CD14-positive monocyte (primary cell): ENCODE measurements around the gene ARHGEF40. TPM values are rescaled to one million over a fixed set of nuclear protein-coding genes. Genes with fewer than 3 reads are reported as not detected.

Experiments used
- DNase-seq, 3 donors: peaks; one replicate each; pipeline ENCODE4 v3.0.0-alpha.2; 2011 to 2022
- H2AFZ ChIP-seq: 2 replicates; pipeline ENCODE4 v1.6.0; 2012; ENCODE audit warnings: mild to moderate bottlenecking, low read depth, low read length, inconsistent platforms; ENCODE audit not compliant: insufficient read depth, poor library complexity, severe bottlenecking
- H3K27ac ChIP-seq, 2 donors: 1 replicate in 1 of 2; 2 replicates in 1 of 2; pipeline ENCODE4 v1.5.1; 2012 to 2013; ENCODE audit warnings: low read length in 2 of 2, control low read depth in 1 of 2, inconsistent platforms in 1 of 2, low read depth in 1 of 2, mild to moderate bottlenecking in 1 of 2
- H3K27me3 ChIP-seq, 2 donors: one replicate each; pipeline versions ENCODE4 v1.6.0 to v1.6.1; 2011 to 2013; ENCODE audit warnings: low read length in 2 of 2; ENCODE audit not compliant: control insufficient read depth in 2 of 2, insufficient read depth in 2 of 2
- H3K36me3 ChIP-seq, 2 donors: replicated peaks in 1 of 2; 1 replicate in 1 of 2; 2 replicates in 1 of 2; pipeline versions ENCODE4 v1.5.1 to v1.6.1; 2012 to 2013; ENCODE audit warnings: low read length in 2 of 2, control low read depth in 1 of 2, inconsistent platforms in 1 of 2, mild to moderate bottlenecking in 1 of 2; ENCODE audit not compliant: insufficient read depth in 2 of 2, control insufficient read depth in 1 of 2
- H3K4me1 ChIP-seq, 2 donors: 1 replicate in 1 of 2; 2 replicates in 1 of 2; pipeline versions ENCODE4 v1.5.1 to v1.6.1; 2012 to 2013; ENCODE audit warnings: low read length in 2 of 2, control low read depth in 1 of 2, inconsistent platforms in 1 of 2, mild to moderate bottlenecking in 1 of 2, moderate library complexity in 1 of 2; ENCODE audit not compliant: insufficient read depth in 2 of 2, control insufficient read depth in 1 of 2
- H3K4me2 ChIP-seq: replicated peaks from 2 replicates; pipeline ENCODE3; 2012; ENCODE audit warnings: low read length, moderate library complexity, mild to moderate bottlenecking; ENCODE audit not compliant: poor library complexity, severe bottlenecking; ENCODE audit errors: extremely low read depth
- H3K4me3 ChIP-seq, 3 experiments: fragments of 200-600 bp in 1 of 3; sonication (generic) in 1 of 3; replicated peaks in 1 of 3; 1 replicate in 2 of 3; 2 replicates in 1 of 3; pipeline ENCODE4 v1.5.1; 2011 to 2013; ENCODE audit warnings: low read length in 3 of 3, mild to moderate bottlenecking in 3 of 3, control low read depth in 2 of 3, low read depth in 2 of 3, inconsistent platforms in 1 of 3, moderate library complexity in 1 of 3
- H3K79me2 ChIP-seq: 2 replicates; pipeline ENCODE4 v1.6.0; 2012; ENCODE audit warnings: mild to moderate bottlenecking, control low read depth, inconsistent platforms, low read length, moderate library complexity; ENCODE audit not compliant: insufficient read depth
- H3K9ac ChIP-seq: 2 replicates; pipeline ENCODE4 v1.6.0; 2017; ENCODE audit warnings: low read length, mild to moderate bottlenecking; ENCODE audit not compliant: insufficient read depth, poor library complexity, severe bottlenecking
- H3K9me3 ChIP-seq, 2 donors: replicated peaks in 1 of 2; 1 replicate in 1 of 2; 2 replicates in 1 of 2; pipeline versions ENCODE4 v1.5.1 to v1.6.1; 2012 to 2013; ENCODE audit warnings: low read length in 2 of 2, control low read depth in 1 of 2; ENCODE audit not compliant: control insufficient read depth in 1 of 2, insufficient read depth in 1 of 2
- H4K20me1 ChIP-seq: 2 replicates; pipeline ENCODE4 v1.6.0; 2012; ENCODE audit warnings: mild to moderate bottlenecking, low read length, control low read depth, moderate library complexity; ENCODE audit not compliant: insufficient read depth
- H3K27ac Mint-ChIP-seq, 7 donors: one replicate each; pipeline ENCODE4 v1.8.0; 2020; ENCODE audit warnings: mild to moderate bottlenecking in 7 of 7, mixed read lengths in 7 of 7, moderate library complexity in 6 of 7, inconsistent platforms in 2 of 7
- H3K27me3 Mint-ChIP-seq, 3 donors: one replicate each; pipeline ENCODE4 v1.8.0; 2021 to 2022; ENCODE audit warnings: low read depth in 3 of 3, mild to moderate bottlenecking in 3 of 3, mixed read lengths in 3 of 3, moderate library complexity in 3 of 3, inconsistent platforms in 1 of 3
- H3K36me3 Mint-ChIP-seq, 2 donors: one replicate each; pipeline ENCODE4 v1.8.0; 2020; ENCODE audit warnings: mixed read lengths in 2 of 2, inconsistent platforms in 1 of 2, mild to moderate bottlenecking in 1 of 2
- H3K4me1 Mint-ChIP-seq: one replicate; pipeline ENCODE4 v1.8.0; 2020; ENCODE audit warnings: mild to moderate bottlenecking, mixed read lengths
- H3K4me3 Mint-ChIP-seq, 2 donors: one replicate each; pipeline ENCODE4 v1.8.0; 2020; ENCODE audit warnings: mild to moderate bottlenecking in 2 of 2, mixed read lengths in 2 of 2, moderate library complexity in 1 of 2
- H3K9me3 Mint-ChIP-seq, 7 donors: one replicate each; pipeline ENCODE4 v1.8.0; 2020 to 2022; ENCODE audit warnings: mixed read lengths in 7 of 7, mild to moderate bottlenecking in 6 of 7, moderate library complexity in 6 of 7, inconsistent platforms in 2 of 7
- CTCF ChIP-seq: fragments of 200-600 bp; IDR thresholded peaks from one replicate; pipeline ENCODE4 v1.8.0; 2022; ENCODE audit warnings: antibody characterized with exemption, mild to moderate bottlenecking
- WGBS: methylation state at CpG from one replicate; pipeline ENCODE4 v1.1.5; 2013; ENCODE audit warnings: missing lambda C conversion rate; ENCODE audit not compliant: insufficient coverage; 5-methylcytosine and 5-hydroxymethylcytosine counted together
- intact Hi-C, 2 donors: fragments of 100-400 bp; cut with micrococcal nuclease; formaldehyde crosslinking; loops; one replicate each; pipeline versions ENCODE4 v1.15.0 to v1.15.1; 2023
- polyA plus RNA-seq, 3 donors: library from polyadenylated mRNA; depleted of rRNA in 1 of 3; unstranded in 2 of 3; stranded (reverse) in 1 of 3; fragments of 300-500 nt in 2 of 3; fragments of >200 nt in 1 of 3; fragmentation: Illumina TruSeq in 2 of 3; gene quantifications; 1 replicate in 2 of 3; 2 replicates in 1 of 3; pipeline ENCODE4 v1.2.3, GENCODE V29; 2012 to 2021

ARHGEF40 gene
- polyA plus RNA-seq, 3 donors: 12.1 to 114 (median 15.3) TPM

- Histone ChIP-seq H3K9ac (no peak overlapping the region), H3K4me1 (peaks cover 0 to 9% of the 10 kb centered on the region in 2 donors), H3K36me3 (no peaks in the 10 kb centered on the region), H3K79me2 (no peaks in the 10 kb centered on the region), H3K4me3 (no peak overlapping the region), H2AFZ (no peak overlapping the region), H3K27me3 (peaks cover 2 to 54% of the 10 kb centered on the region in 2 donors), H3K27ac (no peak overlapping the region), H3K9me3 (no peaks in the 10 kb centered on the region), H4K20me1 (no peaks in the 10 kb centered on the region), H3K4me2 (no peak overlapping the region)
- Mint-ChIP-seq H3K36me3 (no peaks in the 10 kb centered on the region), H3K4me1 (peaks cover 7% of the 10 kb centered on the region), H3K9me3 (no peaks in the 10 kb centered on the region), H3K27me3 (peaks cover 10 to 13% (median 12%) of the 10 kb centered on the region in 3 donors), H3K27ac (no peak overlapping the region), H3K4me3 (no peak overlapping the region)
- no peak for TF ChIP-seq CTCF
- no peak for DNase-seq
- intact Hi-C loops: no loop called here
- 100% methylated on average over 1 of the region's 2 CpGs for WGBS
These were observed 22.7 kb upstream of the ARHGEF40 start for GRCh38 chr14:21047378-21047781.

- H3K4me1 Mint-ChIP-seq: peaks cover 7% of the 10 kb centered on the region
These were observed 21.5 kb upstream of the ARHGEF40 start for GRCh38 chr14:21048638-21049037.

More at GRCh38 chr14:21048638-21049037, 21.5 kb upstream of the ARHGEF40 start:
- no peaks in the 10 kb centered on the region for H3K79me2 ChIP-seq
- Mint-ChIP-seq H3K4me3 (no peak overlapping the region), H3K27me3 (peaks cover 10 to 12% (median 10%) of the 10 kb centered on the region in 3 donors), H3K36me3 (no peaks in the 10 kb centered on the region), H3K9me3 (no peaks in the 10 kb centered on the region), H3K27ac (no peak overlapping the region)
- H3K4me3 ChIP-seq: no peak overlapping the region
- no peak overlapping the region for H3K4me2 ChIP-seq
- no peaks in the 10 kb centered on the region for H4K20me1 ChIP-seq
- peaks cover 0 to 9% of the 10 kb centered on the region in 2 donors for H3K4me1 ChIP-seq
- no peak overlapping the region for H3K9ac ChIP-seq
- intact Hi-C loops: no loop called here
- H3K27ac ChIP-seq: no peak overlapping the region
- DNase-seq: no peak
- no peaks in the 10 kb centered on the region for H3K36me3 ChIP-seq
- peaks cover 2 to 46% of the 10 kb centered on the region in 2 donors for H3K27me3 ChIP-seq
- TF ChIP-seq CTCF: no peak
- no peaks in the 10 kb centered on the region for H3K9me3 ChIP-seq
- WGBS: no CpG with 5 or more reads among the region's 2 CpGs
- H2AFZ ChIP-seq: no peak overlapping the region
